GM23338 (cell line): ENCODE results near the gene FASN. TPM values are rescaled to one million over a fixed set of nuclear protein-coding genes. Genes with fewer than 3 reads are reported as not detected.

ENCODE experiments used
- ATAC-seq: fragments of 200-7000 bp; cut with Tn5 transposase; 3 replicates; pipeline ENCODE4 v1.9.1; 2020
- DNase-seq: peaks from one replicate; pipeline ENCODE4 v3.0.0-alpha.2; 2015; ENCODE audit warnings: low spot score
- H2AFZ ChIP-seq: fragments of 200-600 bp; sonication (generic); 2 replicates; pipeline ENCODE4 v1.8.0; 2016; ENCODE audit warnings: antibody characterized with exemption, mild to moderate bottlenecking, moderate library complexity
- H3F3A ChIP-seq: fragments of 200-600 bp; sonication (generic); replicated peaks from 2 replicates; pipeline ENCODE4 v1.8.0; 2017; ENCODE audit warnings: antibody characterized with exemption, mixed run types, low read depth
- H3K27ac ChIP-seq: fragments of 200-600 bp; sonication (generic); 2 replicates; pipeline ENCODE4 v1.6.1; 2016; ENCODE audit warnings: low read depth
- H3K27me3 ChIP-seq: fragments of 200-600 bp; sonication (generic); 2 replicates; pipeline ENCODE4 v1.8.0; 2016; ENCODE audit warnings: mild to moderate bottlenecking, mixed run types, moderate library complexity; ENCODE audit not compliant: insufficient read depth
- H3K36me3 ChIP-seq: fragments of 200-600 bp; sonication (generic); 2 replicates; pipeline ENCODE4 v1.8.0; 2016; ENCODE audit warnings: mild to moderate bottlenecking; ENCODE audit not compliant: insufficient read depth
- H3K4me1 ChIP-seq: fragments of 200-600 bp; sonication (generic); 2 replicates; pipeline ENCODE4 v1.8.0; 2016; ENCODE audit warnings: mild to moderate bottlenecking, moderate library complexity; ENCODE audit not compliant: insufficient read depth
- H3K4me2 ChIP-seq: fragments of 200-600 bp; sonication (generic); 2 replicates; pipeline ENCODE4 v1.7.1; 2017; ENCODE audit warnings: mixed run types
- H3K4me3 ChIP-seq: fragments of 200-600 bp; sonication (generic); 2 replicates; pipeline ENCODE4 v1.6.1; 2016; ENCODE audit warnings: mixed run types
- H3K79me2 ChIP-seq: fragments of 200-600 bp; sonication (generic); replicated peaks from 2 replicates; pipeline ENCODE4 v1.8.0; 2017; ENCODE audit warnings: mild to moderate bottlenecking; ENCODE audit not compliant: insufficient read depth
- H3K9me2 ChIP-seq: fragments of 200-600 bp; sonication (generic); 2 replicates; pipeline ENCODE4 v1.8.0; 2017; ENCODE audit not compliant: insufficient read depth
- H4K20me1 ChIP-seq: fragments of 200-600 bp; sonication (generic); replicated peaks from 2 replicates; pipeline ENCODE4 v1.8.0; 2017; ENCODE audit warnings: mild to moderate bottlenecking; ENCODE audit not compliant: insufficient read depth
- H3K27ac Mint-ChIP-seq: 2 replicates; pipeline ENCODE4 v1.8.0; 2020; ENCODE audit warnings: inconsistent platforms, mild to moderate bottlenecking, moderate library complexity, mixed read lengths
- H3K27me3 Mint-ChIP-seq: 3 replicates; pipeline ENCODE4 v1.8.0; 2022; ENCODE audit warnings: low read depth, mild to moderate bottlenecking, moderate library complexity, mixed read lengths, inconsistent platforms; ENCODE audit not compliant: insufficient read depth, poor library complexity
- H3K36me3 Mint-ChIP-seq: 3 replicates; pipeline ENCODE4 v1.8.0; 2021; ENCODE audit warnings: low read depth, mild to moderate bottlenecking, inconsistent platforms, moderate library complexity, mixed read lengths
- H3K4me1 Mint-ChIP-seq: 3 replicates; pipeline ENCODE4 v1.8.0; 2020; ENCODE audit warnings: mild to moderate bottlenecking, inconsistent platforms, mixed read lengths
- H3K4me3 Mint-ChIP-seq: 3 replicates; pipeline ENCODE4 v1.8.0; 2021; ENCODE audit warnings: moderate library complexity, mild to moderate bottlenecking, inconsistent platforms, mixed read lengths
- H3K9me3 Mint-ChIP-seq: 3 replicates; pipeline ENCODE4 v1.8.0; 2020; ENCODE audit warnings: moderate library complexity, mild to moderate bottlenecking, inconsistent platforms, mixed read lengths
- CTCF ChIP-seq, 2 experiments: fragments of 200-600 bp in 1 of 2; sonication (generic) in 1 of 2; conservative IDR thresholded peaks; 2 replicates each; pipeline versions ENCODE4 v1.5.1 to v1.6.1; 2016 to 2017; ENCODE audit warnings: antibody characterized with exemption in 2 of 2, low read depth in 2 of 2, mild to moderate bottlenecking in 2 of 2, moderate library complexity in 1 of 2
- EZH2 ChIP-seq: fragments of 200-600 bp; sonication (generic); IDR thresholded peaks from one replicate; pipeline ENCODE4 v1.8.0; 2017; ENCODE audit warnings: antibody characterized with exemption, mild to moderate bottlenecking, low read depth; ENCODE audit not compliant: unreplicated experiment
- EZH2phosphoT487 ChIP-seq: fragments of 200-600 bp; sonication (generic); IDR thresholded peaks from one replicate; pipeline ENCODE4 v1.8.1; 2018; ENCODE audit warnings: antibody characterized with exemption; ENCODE audit not compliant: unreplicated experiment
- JUNB ChIP-seq: IDR thresholded peaks from one replicate; pipeline ENCODE4 v1.6.1; 2016; ENCODE audit warnings: antibody characterized with exemption; ENCODE audit not compliant: unreplicated experiment
- NANOG ChIP-seq: IDR thresholded peaks from 2 replicates; pipeline ENCODE4 v1.6.1; 2016; ENCODE audit warnings: antibody characterized with exemption, borderline replicate concordance
- POLR2AphosphoS5 ChIP-seq: IDR thresholded peaks from 2 replicates; pipeline ENCODE4 v1.6.1; 2016; ENCODE audit warnings: antibody characterized with exemption, low read depth
- STAT1 ChIP-seq: IDR thresholded peaks from one replicate; pipeline ENCODE4 v1.6.1; 2016; ENCODE audit warnings: antibody characterized with exemption; ENCODE audit not compliant: unreplicated experiment
- ZNF331 ChIP-seq: fragments of 250-450 bp; sonication (Bioruptor Pico); IDR thresholded peaks from 2 replicates; pipeline ENCODE4 v1.5.0; 2020; ENCODE audit warnings: low read depth, mild to moderate bottlenecking, moderate library complexity
- polyA plus RNA-seq: library from polyadenylated mRNA; unstranded; fragments of >200 nt; fragmentation: Nextera tagmentation; extraction: Ambion mirVana; gene quantifications from 2 replicates; pipeline ENCODE4 v1.2.1, GENCODE V29; 2016
- total RNA-seq: library from RNA; depleted of rRNA; stranded (reverse); fragments of >200 nt; shearing (Covaris generic); gene quantifications from 2 replicates; pipeline ENCODE4 v1.2.3, GENCODE V29; 2014
- TF ChIP-seq, protein P1 (sequence below): fragments of 250-450 bp; sonication (Bioruptor Pico); IDR thresholded peaks from 2 replicates; pipeline ENCODE4 v1.5.0; 2020; ENCODE audit warnings: mild to moderate bottlenecking, moderate library complexity

Gene FASN
- total and polyA plus RNA-seq, 2 experiments from 2014 or later = 120 to 849 TPM

GRCh38 chr17:82059272-82060000, 38.6 kb downstream of the FASN start:
- H3K4me3 Mint-ChIP-seq = no peak overlapping the region
- Histone ChIP-seq H3K36me3 (peaks cover 4% of the 10 kb centered on the region; the same call in 1 of the 2 replicates), H3K27ac (no peak overlapping the region), H3K4me2 (no peak overlapping the region), H2AFZ (no peak overlapping the region), H3K4me3 (no peak overlapping the region), H3K4me1 (no peaks in the 10 kb centered on the region), H3K9me2 (no peaks in the 10 kb centered on the region), H3K79me2 (no peaks in the 10 kb centered on the region), H3F3A (peaks cover 3% of the 10 kb centered on the region; the same call in 1 of the 2 replicates), H3K27me3 (no peaks in the 10 kb centered on the region), H4K20me1 (no peaks in the 10 kb centered on the region)
- H3K27ac Mint-ChIP-seq = no peak overlapping the region
- H3K36me3 Mint-ChIP-seq = peaks cover 22% of the 10 kb centered on the region
- TF ChIP-seq CTCF (conservative IDR thresholded peaks at IDR 0.05; ENCODE audit: low read depth in 2 of 2) (no peak), POLR2AphosphoS5 (0 out of 2 replicates have a peak, but pooled peaks have one; percentile 15), NANOG (no peak), ZNF331 (CRISPR knock-in tag) (no peak)
- no peaks in the 10 kb centered on the region for H3K4me1 Mint-ChIP-seq
- no peaks in the 10 kb centered on the region for H3K9me3 Mint-ChIP-seq
- H3K27me3 Mint-ChIP-seq = peaks cover 10% of the 10 kb centered on the region
- DNase-seq (peak; percentile 1), ATAC-seq (no peak)

DNA sequence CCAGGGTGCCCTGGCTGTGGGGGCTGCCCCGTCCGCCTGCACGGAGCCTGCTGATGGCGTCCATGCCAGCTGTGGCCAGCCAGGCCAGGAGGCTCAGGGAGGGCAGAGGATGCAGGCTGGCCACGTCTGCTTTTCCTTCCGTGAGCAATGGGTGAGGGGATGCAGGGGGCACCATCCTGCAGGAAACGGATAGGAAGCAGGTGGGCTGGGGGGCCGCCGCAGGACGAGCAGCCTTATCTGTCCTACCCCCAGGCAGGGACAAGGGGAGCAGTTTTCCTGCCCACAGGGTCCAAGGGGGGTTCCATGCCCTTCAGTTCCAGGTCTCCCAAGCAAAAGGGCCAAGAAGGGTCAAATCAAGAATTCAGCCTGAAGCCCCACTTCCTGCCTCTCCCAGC, 39.2 kb downstream of the FASN start:
- Mint-ChIP-seq H3K9me3 (no peaks in the 10 kb centered on the region), H3K27me3 (peaks cover 10% of the 10 kb centered on the region), H3K4me3 (no peak overlapping the region), H3K36me3 (peaks cover 22% of the 10 kb centered on the region), H3K4me1 (no peaks in the 10 kb centered on the region), H3K27ac (no peak overlapping the region)
- Histone ChIP-seq H2AFZ (no peak overlapping the region), H3K9me2 (no peaks in the 10 kb centered on the region), H3K27me3 (no peaks in the 10 kb centered on the region), H3K4me2 (no peak overlapping the region), H3K27ac (no peak overlapping the region; the same call in 1 of the 2 replicates), H3K36me3 (peaks cover 4% of the 10 kb centered on the region; the same call in 1 of the 2 replicates), H3F3A (peaks cover 3% of the 10 kb centered on the region; the same call in 1 of the 2 replicates), H3K4me1 (no peaks in the 10 kb centered on the region), H3K79me2 (no peaks in the 10 kb centered on the region), H3K4me3 (no peak overlapping the region), H4K20me1 (no peaks in the 10 kb centered on the region)
- TF ChIP-seq ZNF331 (CRISPR knock-in tag) (no peak), JUNB (no peak), CTCF (conservative IDR thresholded peaks at IDR 0.05; ENCODE audit: low read depth in 2 of 2) (no peak), POLR2AphosphoS5 (no peak), EZH2 (no peak), EZH2phosphoT487 (no peak), STAT1 (no peak), NANOG (no peak)
- TF ChIP-seq, protein P1, sequence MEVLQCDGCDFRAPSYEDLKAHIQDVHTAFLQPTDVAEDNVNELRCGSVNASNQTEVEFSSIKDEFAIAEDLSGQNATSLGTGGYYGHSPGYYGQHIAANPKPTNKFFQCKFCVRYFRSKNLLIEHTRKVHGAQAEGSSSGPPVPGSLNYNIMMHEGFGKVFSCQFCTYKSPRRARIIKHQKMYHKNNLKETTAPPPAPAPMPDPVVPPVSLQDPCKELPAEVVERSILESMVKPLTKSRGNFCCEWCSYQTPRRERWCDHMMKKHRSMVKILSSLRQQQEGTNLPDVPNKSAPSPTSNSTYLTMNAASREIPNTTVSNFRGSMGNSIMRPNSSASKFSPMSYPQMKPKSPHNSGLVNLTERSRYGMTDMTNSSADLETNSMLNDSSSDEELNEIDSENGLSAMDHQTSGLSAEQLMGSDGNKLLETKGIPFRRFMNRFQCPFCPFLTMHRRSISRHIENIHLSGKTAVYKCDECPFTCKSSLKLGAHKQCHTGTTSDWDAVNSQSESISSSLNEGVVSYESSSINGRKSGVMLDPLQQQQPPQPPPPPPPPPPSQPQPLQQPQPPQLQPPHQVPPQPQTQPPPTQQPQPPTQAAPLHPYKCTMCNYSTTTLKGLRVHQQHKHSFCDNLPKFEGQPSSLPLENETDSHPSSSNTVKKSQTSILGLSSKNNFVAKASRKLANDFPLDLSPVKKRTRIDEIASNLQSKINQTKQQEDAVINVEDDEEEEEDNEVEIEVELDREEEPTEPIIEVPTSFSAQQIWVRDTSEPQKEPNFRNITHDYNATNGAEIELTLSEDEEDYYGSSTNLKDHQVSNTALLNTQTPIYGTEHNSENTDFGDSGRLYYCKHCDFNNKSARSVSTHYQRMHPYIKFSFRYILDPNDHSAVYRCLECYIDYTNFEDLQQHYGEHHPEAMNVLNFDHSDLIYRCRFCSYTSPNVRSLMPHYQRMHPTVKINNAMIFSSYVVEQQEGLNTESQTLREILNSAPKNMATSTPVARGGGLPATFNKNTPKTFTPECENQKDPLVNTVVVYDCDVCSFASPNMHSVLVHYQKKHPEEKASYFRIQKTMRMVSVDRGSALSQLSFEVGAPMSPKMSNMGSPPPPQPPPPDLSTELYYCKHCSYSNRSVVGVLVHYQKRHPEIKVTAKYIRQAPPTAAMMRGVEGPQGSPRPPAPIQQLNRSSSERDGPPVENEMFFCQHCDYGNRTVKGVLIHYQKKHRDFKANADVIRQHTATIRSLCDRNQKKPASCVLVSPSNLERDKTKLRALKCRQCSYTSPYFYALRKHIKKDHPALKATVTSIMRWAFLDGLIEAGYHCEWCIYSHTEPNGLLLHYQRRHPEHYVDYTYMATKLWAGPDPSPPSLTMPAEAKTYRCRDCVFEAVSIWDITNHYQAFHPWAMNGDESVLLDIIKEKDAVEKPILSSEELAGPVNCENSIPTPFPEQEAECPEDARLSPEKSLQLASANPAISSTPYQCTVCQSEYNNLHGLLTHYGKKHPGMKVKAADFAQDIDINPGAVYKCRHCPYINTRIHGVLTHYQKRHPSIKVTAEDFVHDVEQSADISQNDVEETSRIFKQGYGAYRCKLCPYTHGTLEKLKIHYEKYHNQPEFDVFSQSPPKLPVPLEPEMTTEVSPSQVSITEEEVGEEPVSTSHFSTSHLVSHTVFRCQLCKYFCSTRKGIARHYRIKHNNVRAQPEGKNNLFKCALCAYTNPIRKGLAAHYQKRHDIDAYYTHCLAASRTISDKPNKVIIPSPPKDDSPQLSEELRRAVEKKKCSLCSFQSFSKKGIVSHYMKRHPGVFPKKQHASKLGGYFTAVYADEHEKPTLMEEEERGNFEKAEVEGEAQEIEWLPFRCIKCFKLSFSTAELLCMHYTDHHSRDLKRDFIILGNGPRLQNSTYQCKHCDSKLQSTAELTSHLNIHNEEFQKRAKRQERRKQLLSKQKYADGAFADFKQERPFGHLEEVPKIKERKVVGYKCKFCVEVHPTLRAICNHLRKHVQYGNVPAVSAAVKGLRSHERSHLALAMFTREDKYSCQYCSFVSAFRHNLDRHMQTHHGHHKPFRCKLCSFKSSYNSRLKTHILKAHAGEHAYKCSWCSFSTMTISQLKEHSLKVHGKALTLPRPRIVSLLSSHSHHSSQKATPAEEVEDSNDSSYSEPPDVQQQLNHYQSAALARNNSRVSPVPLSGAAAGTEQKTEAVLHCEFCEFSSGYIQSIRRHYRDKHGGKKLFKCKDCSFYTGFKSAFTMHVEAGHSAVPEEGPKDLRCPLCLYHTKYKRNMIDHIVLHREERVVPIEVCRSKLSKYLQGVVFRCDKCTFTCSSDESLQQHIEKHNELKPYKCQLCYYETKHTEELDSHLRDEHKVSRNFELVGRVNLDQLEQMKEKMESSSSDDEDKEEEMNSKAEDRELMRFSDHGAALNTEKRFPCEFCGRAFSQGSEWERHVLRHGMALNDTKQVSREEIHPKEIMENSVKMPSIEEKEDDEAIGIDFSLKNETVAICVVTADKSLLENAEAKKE = no peak
- ATAC-seq (no peak), DNase-seq (no peak)
